Neural crest cell (in vitro differentiated cells): ENCODE data around the gene ARHGEF19. TPM values are rescaled to one million over a fixed set of nuclear protein-coding genes. Genes with fewer than 3 reads are reported as not detected.

Experiments
- DNase-seq: peaks from one replicate; pipeline ENCODE4 v3.0.0; 2021; ENCODE audit warnings: low read depth, mixed read lengths, low spot score
- H3K27ac Mint-ChIP-seq: one replicate; pipeline ENCODE4 v1.8.0; 2021; ENCODE audit warnings: mild to moderate bottlenecking, mixed read lengths; ENCODE audit not compliant: unreplicated experiment
- H3K27me3 Mint-ChIP-seq: 2 replicates; pipeline ENCODE4 v1.8.0; 2021; ENCODE audit warnings: low read depth, mild to moderate bottlenecking, mixed read lengths
- H3K36me3 Mint-ChIP-seq: 2 replicates; pipeline ENCODE4 v1.8.0; 2021; ENCODE audit warnings: low read depth, mild to moderate bottlenecking, mixed read lengths
- H3K4me1 Mint-ChIP-seq: 2 replicates; pipeline ENCODE4 v1.8.0; 2021; ENCODE audit warnings: mixed read lengths
- H3K4me3 Mint-ChIP-seq: one replicate; pipeline ENCODE4 v1.8.0; 2021; ENCODE audit warnings: mild to moderate bottlenecking, mixed read lengths
- H3K9me3 Mint-ChIP-seq: 2 replicates; pipeline ENCODE4 v1.8.0; 2021; ENCODE audit warnings: mixed read lengths
- total RNA-seq: library from RNA; stranded (reverse); gene quantifications from 2 replicates; pipeline ENCODE4 v1.2.1, GENCODE V29; 2021
- TF ChIP-seq, protein P1 (sequence below): fragments of 200-600 bp; sonication (generic); conservative IDR thresholded peaks from 2 replicates; pipeline ENCODE4 v1.5.0; 2021; ENCODE audit warnings: antibody characterized with exemption, mild to moderate bottlenecking

ARHGEF19 gene
- total RNA-seq, 1 donor from 2014 or later, result 9.0 TPM

DNA sequence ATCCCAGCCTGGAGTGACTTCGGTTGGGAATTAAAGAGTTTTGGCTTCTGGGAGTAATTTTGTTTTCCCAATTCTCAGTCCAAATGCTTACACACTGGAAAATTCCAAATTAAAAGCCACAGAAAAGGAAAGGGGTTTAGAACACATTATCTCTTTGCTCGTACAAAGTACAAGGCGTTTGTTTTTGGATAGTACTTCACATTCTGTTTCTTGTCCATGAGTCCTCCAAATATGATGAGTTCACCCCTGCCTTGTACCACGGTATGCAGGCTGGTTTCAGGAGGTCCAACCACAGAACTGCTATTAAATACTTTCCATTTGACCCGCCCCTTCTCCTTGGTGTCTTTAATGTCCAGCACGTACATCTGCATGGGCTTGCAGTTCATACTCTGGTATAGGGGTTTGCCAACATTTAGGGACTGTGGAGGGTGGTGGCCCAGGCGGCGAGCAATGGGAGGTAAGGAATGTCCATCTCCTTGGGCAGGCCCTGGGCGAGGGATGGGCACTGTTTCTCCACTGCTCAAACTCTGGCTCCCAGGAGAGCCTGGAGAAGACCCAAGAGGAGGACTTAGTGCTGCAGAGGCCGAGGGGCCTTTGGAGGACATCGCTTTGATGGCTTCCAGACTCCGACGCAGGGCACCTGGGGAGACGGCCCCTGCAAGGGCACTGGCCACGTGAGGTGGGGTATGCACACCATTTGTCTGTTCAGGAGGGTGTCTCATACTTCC lies 38.2 kb upstream of the ARHGEF19 start:
- no peaks in the 10 kb centered on the region for H3K36me3 Mint-ChIP-seq
- no peak overlapping the region for H3K27ac Mint-ChIP-seq
- no peaks in the 10 kb centered on the region for H3K27me3 Mint-ChIP-seq
- TF ChIP-seq, protein P1, sequence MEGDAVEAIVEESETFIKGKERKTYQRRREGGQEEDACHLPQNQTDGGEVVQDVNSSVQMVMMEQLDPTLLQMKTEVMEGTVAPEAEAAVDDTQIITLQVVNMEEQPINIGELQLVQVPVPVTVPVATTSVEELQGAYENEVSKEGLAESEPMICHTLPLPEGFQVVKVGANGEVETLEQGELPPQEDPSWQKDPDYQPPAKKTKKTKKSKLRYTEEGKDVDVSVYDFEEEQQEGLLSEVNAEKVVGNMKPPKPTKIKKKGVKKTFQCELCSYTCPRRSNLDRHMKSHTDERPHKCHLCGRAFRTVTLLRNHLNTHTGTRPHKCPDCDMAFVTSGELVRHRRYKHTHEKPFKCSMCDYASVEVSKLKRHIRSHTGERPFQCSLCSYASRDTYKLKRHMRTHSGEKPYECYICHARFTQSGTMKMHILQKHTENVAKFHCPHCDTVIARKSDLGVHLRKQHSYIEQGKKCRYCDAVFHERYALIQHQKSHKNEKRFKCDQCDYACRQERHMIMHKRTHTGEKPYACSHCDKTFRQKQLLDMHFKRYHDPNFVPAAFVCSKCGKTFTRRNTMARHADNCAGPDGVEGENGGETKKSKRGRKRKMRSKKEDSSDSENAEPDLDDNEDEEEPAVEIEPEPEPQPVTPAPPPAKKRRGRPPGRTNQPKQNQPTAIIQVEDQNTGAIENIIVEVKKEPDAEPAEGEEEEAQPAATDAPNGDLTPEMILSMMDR, result no peak
- peaks cover 4% of the 10 kb centered on the region for H3K4me1 Mint-ChIP-seq
- no peaks in the 10 kb centered on the region for H3K9me3 Mint-ChIP-seq
- no peak overlapping the region for H3K4me3 Mint-ChIP-seq
- DNase-seq, result no peak

DNA sequence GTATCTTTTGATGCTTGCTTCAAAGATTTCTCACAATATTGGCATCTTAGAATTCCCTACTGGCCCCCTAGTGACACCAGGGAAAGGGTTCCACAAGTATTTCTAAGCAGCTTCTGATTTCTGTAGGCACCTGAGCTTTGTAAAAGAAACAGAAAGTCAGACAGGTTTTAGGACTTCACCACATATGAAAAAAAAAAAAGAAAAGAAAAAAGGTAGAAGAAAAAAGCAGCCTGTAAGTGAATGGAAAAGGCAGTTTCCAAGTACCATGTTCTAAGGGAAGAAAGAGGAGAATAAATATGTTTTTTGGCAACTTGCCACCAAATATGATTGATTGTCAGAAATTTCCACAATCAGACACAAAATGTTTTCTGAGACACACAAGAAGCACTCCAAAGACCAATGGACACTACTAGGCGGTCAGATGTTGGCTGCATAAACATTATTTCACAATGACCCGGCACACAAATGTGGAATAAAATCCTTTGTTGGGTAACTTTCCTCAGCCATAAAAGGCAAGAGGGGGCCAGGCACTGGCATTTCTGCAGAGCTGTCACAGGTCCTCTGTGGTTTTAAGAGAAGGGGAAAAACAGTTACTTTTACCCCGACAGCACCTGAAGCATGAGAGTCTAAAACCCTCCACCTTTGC lies 37.3 kb upstream of the ARHGEF19 start:
- Mint-ChIP-seq H3K9me3 (no peaks in the 10 kb centered on the region), H3K4me1 (peaks cover 4% of the 10 kb centered on the region), H3K4me3 (no peak overlapping the region), H3K27ac (no peak overlapping the region), H3K27me3 (no peaks in the 10 kb centered on the region), H3K36me3 (no peaks in the 10 kb centered on the region)
- DNase-seq, result no peak
- TF ChIP-seq, protein P1, result no peak

DNA sequence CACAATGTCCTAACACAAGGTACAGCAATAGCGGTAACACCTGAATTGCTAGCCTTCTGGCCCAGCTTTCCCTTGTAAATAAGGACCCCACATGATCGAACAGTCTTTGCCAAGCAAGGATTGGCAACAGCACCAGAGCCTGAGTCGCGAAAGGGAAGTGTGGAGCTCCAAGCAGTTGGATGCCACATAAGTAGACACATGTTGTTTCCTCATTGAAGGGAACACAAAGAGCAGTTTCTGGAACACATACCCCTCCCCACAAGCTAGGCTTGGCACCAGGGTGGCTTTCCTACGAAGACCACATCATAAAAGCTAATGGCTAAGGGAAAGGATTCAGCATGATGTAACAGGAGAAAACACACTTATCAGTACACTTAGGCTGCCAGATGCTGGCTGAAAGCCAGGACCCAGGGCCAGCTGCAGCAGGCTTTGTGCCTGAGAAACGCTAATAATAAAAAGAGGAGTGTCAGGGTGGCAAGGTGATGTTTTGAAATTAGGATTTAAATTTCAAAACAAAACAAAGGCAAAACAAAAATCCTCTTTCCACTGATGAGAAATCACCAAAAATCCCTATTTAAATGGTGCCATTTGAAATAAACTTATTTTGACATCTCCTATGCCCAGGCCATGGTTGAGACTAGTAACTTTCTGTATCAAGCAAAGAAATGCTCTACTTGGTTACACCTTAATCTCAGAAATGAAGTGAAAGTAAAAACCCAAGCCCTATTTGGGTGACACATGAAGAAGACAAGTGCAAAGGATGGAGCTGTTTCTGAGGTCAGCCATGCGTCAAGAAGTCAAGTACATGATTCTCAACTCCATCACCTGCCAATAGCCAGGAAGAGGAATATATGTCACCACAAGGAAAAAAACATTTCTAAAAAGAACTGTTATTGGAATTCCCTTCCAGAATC lies 36.4 kb upstream of the ARHGEF19 start:
- TF ChIP-seq, protein P1, result no peak
- no peaks in the 10 kb centered on the region for H3K9me3 Mint-ChIP-seq
- H3K27ac Mint-ChIP-seq, result no peak overlapping the region
- H3K4me1 Mint-ChIP-seq, result peaks cover 8% of the 10 kb centered on the region
- no peak for DNase-seq
- no peak overlapping the region for H3K4me3 Mint-ChIP-seq
- no peaks in the 10 kb centered on the region for H3K27me3 Mint-ChIP-seq
- H3K36me3 Mint-ChIP-seq, result no peaks in the 10 kb centered on the region

DNA sequence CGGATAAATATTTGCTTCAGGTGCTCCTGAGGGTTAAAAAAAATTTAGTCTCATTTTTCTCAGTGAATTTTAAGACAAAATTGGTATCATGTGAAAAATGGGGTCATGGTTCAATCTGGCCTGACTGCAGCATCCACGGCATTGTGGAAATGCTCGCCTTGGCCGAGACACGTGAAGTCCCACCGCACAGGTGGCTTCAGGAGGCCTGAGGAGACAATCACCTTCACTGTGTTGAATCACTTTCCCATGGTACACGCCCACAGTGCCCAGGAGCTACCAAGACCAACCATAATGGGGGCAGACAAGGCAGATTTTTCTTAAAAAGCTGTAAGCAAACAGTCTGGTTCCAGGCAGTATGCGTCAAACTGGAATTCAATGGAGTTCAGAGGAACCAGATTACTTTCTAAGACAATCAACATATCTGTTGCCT lies 35.6 kb upstream of the ARHGEF19 start:
- H3K9me3 Mint-ChIP-seq, result no peaks in the 10 kb centered on the region
- H3K4me1 Mint-ChIP-seq, result peaks cover 8% of the 10 kb centered on the region
- no peaks in the 10 kb centered on the region for H3K27me3 Mint-ChIP-seq
- no peaks in the 10 kb centered on the region for H3K36me3 Mint-ChIP-seq
- no peak overlapping the region for H3K4me3 Mint-ChIP-seq
- TF ChIP-seq, protein P1, result no peak
- no peak for DNase-seq
- H3K27ac Mint-ChIP-seq, result no peak overlapping the region

DNA sequence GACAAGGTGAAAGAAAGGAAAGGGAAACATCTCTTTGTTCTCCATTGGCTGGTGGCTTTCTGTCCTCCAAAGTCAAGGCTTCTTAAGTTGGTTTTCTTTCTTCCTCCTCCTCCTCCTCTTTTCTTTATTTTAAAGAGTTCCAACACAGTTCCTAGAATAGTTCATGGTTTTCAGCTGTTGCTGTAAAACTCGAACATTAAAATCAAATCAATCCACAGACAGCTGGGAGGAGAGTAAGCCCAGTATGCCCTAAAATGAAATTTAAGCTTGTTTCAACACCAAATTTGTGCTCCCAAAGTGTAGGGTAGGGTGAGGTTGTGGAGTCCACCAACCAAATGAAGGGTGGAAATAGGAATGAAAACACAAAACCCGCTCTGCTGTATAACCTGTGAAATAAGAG lies 35.0 kb upstream of the ARHGEF19 start:
- H3K4me3 Mint-ChIP-seq, result no peak overlapping the region
- H3K27me3 Mint-ChIP-seq, result no peaks in the 10 kb centered on the region
- no peak overlapping the region for H3K27ac Mint-ChIP-seq
- no peaks in the 10 kb centered on the region for H3K36me3 Mint-ChIP-seq
- H3K9me3 Mint-ChIP-seq, result no peaks in the 10 kb centered on the region
- peaks cover 8% of the 10 kb centered on the region for H3K4me1 Mint-ChIP-seq
- no peak for DNase-seq
- TF ChIP-seq, protein P1, result no peak
